GM21528 (cell line): Measurements from ENCODE around the gene ALPP.
"Not testable (repeated sequence)": the region's sequence is repeated elsewhere in the genome, so short reads cannot be mapped to it uniquely, and the experiment has no call there.

ENCODE experiments used
- ATAC-seq: cut with Tn5 transposase; IDR thresholded peaks from one replicate; pipeline ENCODE4 v1.9.1; 2021; ENCODE audit warnings: mild to moderate bottlenecking, moderate library complexity; ENCODE audit not compliant: unreplicated experiment, low FRiP score

ALPP gene

GRCh38 chr2:232379610-232380590 lies 1.3 kb downstream of the ALPP start:
- not testable (repeated sequence) for ATAC-seq

- ATAC-seq, result not testable (repeated sequence)
These were observed 2.9 kb downstream of the ALPP start for GRCh38 chr2:232381204-232382031.

- no peak for ATAC-seq
These were observed 4.0 kb downstream of the ALPP start for GRCh38 chr2:232382331-232383225.

GRCh38 chr2:232384466-232384865 lies 5.9 kb downstream of the ALPP start:
- no peak for ATAC-seq

- not testable (repeated sequence) for ATAC-seq
These were observed 6.5 kb downstream of the ALPP start for GRCh38 chr2:232385058-232385457.

- no peak for ATAC-seq
These were observed 7.3 kb downstream of the ALPP start for GRCh38 chr2:232385660-232386489.

GRCh38 chr2:232386490-232386739 lies 7.9 kb downstream of the ALPP start:
- no peak for ATAC-seq

GRCh38 chr2:232386740-232387450 lies 8.3 kb downstream of the ALPP start:
- no peak for ATAC-seq

- ATAC-seq, result no peak
These were observed 9.1 kb downstream of the ALPP start for GRCh38 chr2:232387451-232388171.

GRCh38 chr2:232388324-232388891 lies 9.9 kb downstream of the ALPP start:
- no peak for ATAC-seq

- ATAC-seq, result no peak
These were observed 10.8 kb downstream of the ALPP start for GRCh38 chr2:232389327-232389726.

- ATAC-seq, result no peak
These were observed 12.1 kb downstream of the ALPP start for GRCh38 chr2:232390661-232391060.

GRCh38 chr2:232393556-232393955 lies 15.0 kb downstream of the ALPP start:
- ATAC-seq, result no peak

GRCh38 chr2:232394431-232394830 lies 15.9 kb downstream of the ALPP start:
- ATAC-seq, result not testable (repeated sequence)

- no peak for ATAC-seq
These were observed 17.0 kb downstream of the ALPP start for GRCh38 chr2:232395586-232395985.

GRCh38 chr2:232396683-232397082 lies 18.1 kb downstream of the ALPP start:
- ATAC-seq, result no peak

GRCh38 chr2:232398293-232399034 lies 19.9 kb downstream of the ALPP start:
- no peak for ATAC-seq
